T-helper 2 cell (primary cell): Measurements from ENCODE around the gene ATP8B1.
A peak's percentile ranks its signal among the peaks of the same experiment; 100 is the strongest.
"Not testable (repeated sequence)": the region's sequence is repeated elsewhere in the genome, so short reads cannot be mapped to it uniquely, and the experiment has no call there.

ENCODE experiments used
- DNase-seq, 5 experiments: peaks; one replicate each; pipeline versions ENCODE4 v3.0.0 to v3.0.0-alpha.2; 2012 to 2022

The ATP8B1 gene

GRCh38 chr18:57759650-57760049 is 43.5 kb downstream of the ATP8B1 start:
- no peak for DNase-seq

GRCh38 chr18:57755473-57756067 is 47.5 kb downstream of the ATP8B1 start:
- no peak for DNase-seq

- no peak for DNase-seq
Observed at GRCh38 chr18:57754577-57755338, 48.4 kb downstream of the ATP8B1 start.

GRCh38 chr18:57753063-57753462 is 50.1 kb downstream of the ATP8B1 start:
- DNase-seq: peak in 1 of 5 experiments; percentile 73

GRCh38 chr18:57749604-57749970 is 53.5 kb downstream of the ATP8B1 start:
- no peak for DNase-seq

GRCh38 chr18:57748770-57749603 is 54.1 kb downstream of the ATP8B1 start:
- no peak for DNase-seq

- DNase-seq: no peak
Observed at GRCh38 chr18:57747809-57748680, 55.1 kb downstream of the ATP8B1 start.

- no peak for DNase-seq
Observed at GRCh38 chr18:57744211-57744694, 58.9 kb downstream of the ATP8B1 start.

- no peak for DNase-seq
Observed at GRCh38 chr18:57743008-57743407, 60.1 kb downstream of the ATP8B1 start.

- no peak for DNase-seq
Observed at GRCh38 chr18:57741273-57741672, 61.8 kb downstream of the ATP8B1 start.

- no peak for DNase-seq
Observed at GRCh38 chr18:57738078-57738477, 65.0 kb downstream of the ATP8B1 start.

GRCh38 chr18:57737400-57738060 is 65.6 kb downstream of the ATP8B1 start:
- no peak for DNase-seq

- DNase-seq: not testable (repeated sequence)
Observed at GRCh38 chr18:57735042-57735441, 68.1 kb downstream of the ATP8B1 start.

GRCh38 chr18:57733861-57734260 is 69.3 kb downstream of the ATP8B1 start:
- no peak for DNase-seq

GRCh38 chr18:57730146-57730545 is 73.0 kb downstream of the ATP8B1 start:
- no peak for DNase-seq

GRCh38 chr18:57728941-57729511 is 74.1 kb downstream of the ATP8B1 start:
- DNase-seq: no peak

GRCh38 chr18:57727952-57728807 is 74.9 kb downstream of the ATP8B1 start:
- DNase-seq: no peak

- not testable (repeated sequence) for DNase-seq
Observed at GRCh38 chr18:57719211-57719935, 83.7 kb downstream of the ATP8B1 start.

GRCh38 chr18:57716549-57716948 is 86.6 kb downstream of the ATP8B1 start:
- no peak for DNase-seq

GRCh38 chr18:57715671-57716070 is 87.4 kb downstream of the ATP8B1 start:
- DNase-seq: no peak
